ENCODE data around the gene TSC1.

TSC1 gene

GRCh38 chr9:132855904-132856303, 88.5 kb downstream of the TSC1 start:
- peaks cover 1% of the 10 kb centered on the region for H3K27me3 Mint-ChIP-seq
- peaks cover 9% of the 10 kb centered on the region for H3K4me1 Mint-ChIP-seq (ENCODE audit: low read depth)

GRCh38 chr9:132854832-132855231, 89.6 kb downstream of the TSC1 start:
- Mint-ChIP-seq H3K27ac (no peak overlapping the region), H3K27me3 (peaks cover 1% of the 10 kb centered on the region), H3K36me3 (no peaks in the 10 kb centered on the region), H3K9me3 (ENCODE audit: low read depth) (no peaks in the 10 kb centered on the region), H3K4me1 (ENCODE audit: low read depth) (peaks cover 14% of the 10 kb centered on the region), H3K4me3 (no peak overlapping the region)

More at GRCh38 chr9:132855904-132856303, 88.5 kb downstream of the TSC1 start:
- no peak overlapping the region for H3K27ac Mint-ChIP-seq
- H3K36me3 Mint-ChIP-seq: no peaks in the 10 kb centered on the region
- H3K4me3 Mint-ChIP-seq: no peak overlapping the region
- no peaks in the 10 kb centered on the region for H3K9me3 Mint-ChIP-seq (ENCODE audit: low read depth)

GRCh38 chr9:132853482-132853881, 90.9 kb downstream of the TSC1 start:
- H3K36me3 Mint-ChIP-seq: no peaks in the 10 kb centered on the region
- no peaks in the 10 kb centered on the region for H3K9me3 Mint-ChIP-seq (ENCODE audit: low read depth)
- peaks cover 20% of the 10 kb centered on the region for H3K4me1 Mint-ChIP-seq (ENCODE audit: low read depth)
- H3K27ac Mint-ChIP-seq: no peak overlapping the region
- H3K4me3 Mint-ChIP-seq: no peak overlapping the region
- peaks cover 1% of the 10 kb centered on the region for H3K27me3 Mint-ChIP-seq

GRCh38 chr9:132849185-132849706, 95.2 kb downstream of the TSC1 start:
- H3K27me3 Mint-ChIP-seq: no peaks in the 10 kb centered on the region

DNA sequence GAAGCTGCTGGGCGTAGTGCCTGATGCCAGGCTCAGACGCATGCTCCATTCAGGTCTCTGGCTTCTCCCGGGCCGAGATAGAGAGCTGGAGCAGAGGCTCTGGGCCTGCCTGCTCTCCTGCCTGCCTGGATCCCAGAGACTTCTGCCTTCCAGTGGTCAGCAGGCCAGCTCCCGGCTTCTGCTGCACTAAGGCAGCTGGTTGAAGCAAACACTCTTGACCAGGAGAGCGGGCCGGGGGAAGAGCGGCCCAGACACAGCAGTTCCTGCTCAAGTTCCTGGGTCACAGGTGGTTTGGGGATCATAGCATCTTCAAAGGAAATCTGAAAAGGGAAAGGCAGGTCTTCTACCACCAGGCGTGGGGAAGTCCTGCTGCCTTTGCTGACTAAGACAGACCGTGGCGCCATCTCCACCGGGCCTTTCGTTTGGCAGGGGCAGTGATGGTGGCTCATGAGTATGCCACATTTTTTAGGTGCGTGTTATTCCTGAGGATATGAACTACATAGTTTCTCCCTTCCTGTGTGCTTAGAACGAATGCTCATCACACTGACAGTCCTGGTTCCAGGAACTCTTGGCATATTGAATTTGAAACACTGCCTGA, 97.4 kb downstream of the TSC1 start:
- no peaks in the 10 kb centered on the region for H3K27me3 Mint-ChIP-seq
- H3K27ac Mint-ChIP-seq: no peak overlapping the region
- no peaks in the 10 kb centered on the region for H3K9me3 Mint-ChIP-seq (ENCODE audit: low read depth)
- no peaks in the 10 kb centered on the region for H3K36me3 Mint-ChIP-seq
- H3K4me3 Mint-ChIP-seq: no peak overlapping the region
- H3K4me1 Mint-ChIP-seq (ENCODE audit: low read depth): peaks cover 16% of the 10 kb centered on the region

More at GRCh38 chr9:132849185-132849706, 95.2 kb downstream of the TSC1 start:
- Mint-ChIP-seq H3K9me3 (ENCODE audit: low read depth) (no peaks in the 10 kb centered on the region), H3K36me3 (no peaks in the 10 kb centered on the region), H3K4me1 (ENCODE audit: low read depth) (peaks cover 16% of the 10 kb centered on the region), H3K4me3 (no peak overlapping the region), H3K27ac (no peak overlapping the region)

DNA sequence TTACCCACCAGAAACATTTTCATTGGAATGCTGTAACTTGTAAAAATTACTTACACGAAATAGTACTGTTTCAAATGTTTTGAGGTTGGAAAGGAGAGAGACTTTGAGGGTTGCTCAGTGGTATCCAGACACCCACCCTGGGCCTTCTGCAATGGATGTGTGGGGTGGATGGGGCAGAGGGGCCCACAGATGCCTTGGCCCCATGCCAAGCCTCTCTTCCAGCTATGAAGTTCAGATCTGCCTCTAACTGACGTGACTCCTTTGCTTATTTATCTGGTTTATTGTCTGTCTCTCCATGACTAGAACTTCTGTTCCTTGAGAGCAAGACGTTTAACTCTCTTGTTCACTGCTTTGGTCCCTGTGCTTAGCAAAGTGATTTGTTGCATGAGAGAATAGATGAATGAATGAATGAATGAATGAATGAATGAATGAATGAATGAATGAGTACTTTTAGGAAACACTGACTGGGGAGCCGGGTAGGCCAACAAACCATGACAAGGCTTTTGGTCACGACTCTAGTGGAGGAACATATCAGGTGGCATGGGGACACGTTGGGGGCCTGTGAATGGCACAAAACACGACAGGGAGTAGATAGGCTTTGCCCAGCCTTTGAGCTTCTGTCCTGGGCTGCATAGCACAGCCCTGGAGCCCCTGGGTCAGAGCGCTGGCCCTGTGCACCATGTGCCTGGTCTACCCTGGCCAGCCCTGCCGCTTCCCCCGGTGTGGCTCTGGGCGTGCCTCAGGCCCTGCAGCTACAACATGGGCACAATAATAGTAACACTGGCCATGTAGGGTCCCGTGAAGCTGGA, 98.1 kb downstream of the TSC1 start:
- peaks cover 15% of the 10 kb centered on the region for H3K4me1 Mint-ChIP-seq (ENCODE audit: low read depth)
- no peaks in the 10 kb centered on the region for H3K27me3 Mint-ChIP-seq
- H3K9me3 Mint-ChIP-seq (ENCODE audit: low read depth): no peaks in the 10 kb centered on the region
- H3K27ac Mint-ChIP-seq: no peak overlapping the region
- H3K4me3 Mint-ChIP-seq: no peak overlapping the region
- no peaks in the 10 kb centered on the region for H3K36me3 Mint-ChIP-seq

DNA sequence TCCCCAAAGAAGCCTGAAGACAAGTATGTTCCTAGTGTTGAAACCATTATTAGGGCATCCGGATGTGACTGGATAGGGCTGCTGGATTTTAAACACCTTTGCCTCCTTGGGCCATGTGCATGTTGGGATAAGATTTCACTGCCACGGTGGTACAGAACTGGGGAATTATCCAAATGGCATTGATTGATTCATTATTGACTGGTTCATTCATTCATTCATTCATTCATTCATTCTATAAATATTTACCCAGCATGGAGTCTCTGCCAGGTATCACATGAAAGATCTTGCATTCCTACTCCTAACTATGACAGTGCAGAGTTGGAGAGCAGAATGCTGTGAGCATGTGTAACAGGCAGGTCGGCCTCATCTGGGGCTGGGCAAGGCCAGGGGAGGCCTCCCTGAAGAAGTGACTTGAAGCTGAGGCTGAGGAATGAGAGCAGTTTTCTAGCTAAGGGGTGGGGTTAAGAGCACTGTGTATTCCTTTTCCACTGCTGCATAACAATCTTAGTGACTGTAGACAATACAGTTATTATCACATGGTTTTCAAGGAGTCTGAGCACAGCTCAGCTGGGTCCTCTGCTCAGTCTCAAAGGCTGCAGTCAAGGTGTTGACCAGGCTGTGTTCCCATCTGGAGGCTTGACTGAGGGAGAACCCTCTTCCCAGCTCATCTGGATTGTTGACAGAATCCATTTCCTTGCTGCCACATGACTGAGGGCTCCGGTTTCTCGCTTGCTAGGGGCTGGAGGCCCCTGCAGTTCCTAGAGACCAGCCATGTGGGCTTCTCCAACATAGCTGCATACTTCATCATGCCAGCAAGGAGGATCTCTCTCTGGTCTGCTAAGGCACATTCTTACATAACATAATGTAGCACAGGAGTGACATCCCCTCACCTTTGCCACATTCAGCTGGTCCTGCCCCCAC, 102.0 kb downstream of the TSC1 start:
- Mint-ChIP-seq H3K9me3 (ENCODE audit: low read depth) (no peaks in the 10 kb centered on the region), H3K36me3 (no peaks in the 10 kb centered on the region), H3K27ac (no peak overlapping the region), H3K4me3 (no peak overlapping the region), H3K4me1 (ENCODE audit: low read depth) (no peaks in the 10 kb centered on the region), H3K27me3 (no peaks in the 10 kb centered on the region)
